AG04450 (cell line): Measurements from ENCODE around the gene KLHDC4. TPM values are rescaled to one million over a fixed set of nuclear protein-coding genes. Genes with fewer than 3 reads are reported as not detected.

Experiments
- CTCF ChIA-PET: fragments of 300-600, 350-600 bp; formaldehyde crosslinking; extraction: SDS; loops from one replicate; lab custom pipeline; 2022; ENCODE audit warnings: antibody characterized with exemption, inconsistent platforms; lab: Charles Lee
- POLR2A ChIA-PET: fragments of 350-600 bp; formaldehyde crosslinking; extraction: SDS; loops from one replicate; lab custom pipeline; 2021; ENCODE audit warnings: antibody characterized with exemption, inconsistent platforms; lab: Yijun Ruan, JAX
- DNase-seq: peaks from one replicate; pipeline ENCODE4 v3.0.0-alpha.2; 2011; ENCODE audit warnings: low read depth, low spot score
- H3K27ac ChIP-seq: one replicate; pipeline ENCODE4 v1.5.1; 2012; ENCODE audit warnings: low read depth, low read length, control low read depth
- H3K27me3 ChIP-seq: one replicate; pipeline ENCODE4 v1.6.0; 2012; ENCODE audit warnings: low read length; ENCODE audit not compliant: control insufficient read depth, insufficient read depth
- H3K4me3 ChIP-seq: 2 replicates; pipeline ENCODE4 v1.5.1; 2011; ENCODE audit warnings: mild to moderate bottlenecking, low read depth, low read length, control low read depth
- H3K9me3 ChIP-seq: 2 replicates; pipeline ENCODE4 v1.5.1; 2012; ENCODE audit warnings: low read length; ENCODE audit not compliant: control insufficient read depth, insufficient read depth
- polyA plus RNA-seq: library from polyadenylated mRNA; depleted of rRNA; stranded (reverse); fragments of >200 nt; gene quantifications from 2 replicates; pipeline ENCODE4 v1.2.3, GENCODE V29; 2011
- TF ChIP-seq, protein P1 (sequence below): IDR thresholded peaks from 2 replicates; pipeline ENCODE4 v1.5.1; 2011; ENCODE audit warnings: low read depth, low read length, control low read depth, inconsistent platforms

KLHDC4 gene
- polyA plus RNA-seq, 1 experiment: 9.9 TPM

DNA sequence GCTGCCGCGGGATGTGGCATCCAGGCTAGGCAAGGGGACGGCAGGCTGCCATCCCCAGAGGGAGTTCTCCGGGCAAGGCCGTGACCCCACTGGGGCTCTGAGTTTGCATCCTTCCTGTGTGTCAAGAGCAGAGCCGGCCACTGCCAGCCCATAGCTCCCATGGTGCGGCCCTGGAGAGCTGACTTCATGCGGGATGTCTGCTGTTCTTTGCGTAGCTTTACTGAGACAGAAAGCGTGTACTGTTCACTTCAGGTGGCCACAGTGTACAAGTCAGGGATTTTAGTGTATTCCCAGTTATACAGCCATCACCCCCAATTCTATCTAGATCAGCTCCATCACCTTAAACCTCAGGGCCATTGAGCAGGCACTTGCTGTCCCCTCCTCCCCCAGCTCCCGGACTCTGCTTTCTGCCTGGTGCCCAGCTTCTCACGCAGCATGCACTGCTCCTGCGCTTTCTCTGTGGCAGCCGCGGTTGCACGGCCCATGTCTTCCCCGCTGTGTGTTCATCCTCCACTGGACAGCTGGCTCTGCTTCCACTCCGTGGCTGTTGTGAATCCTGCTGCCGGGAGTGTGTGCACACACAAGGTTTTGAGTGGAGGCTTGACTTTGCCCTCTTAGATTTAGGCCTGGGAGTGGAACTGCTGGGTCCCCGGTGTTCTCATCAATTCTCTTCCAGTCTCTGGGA lies 71.2 kb downstream of the KLHDC4 start:
- Histone ChIP-seq H3K27ac (no peak overlapping the region), H3K4me3 (no peak overlapping the region), H3K9me3 (peaks cover 4% of the 10 kb centered on the region; the same call in 1 of the 2 replicates), H3K27me3 (peaks cover 3% of the 10 kb centered on the region)
- DNase-seq: no peak
- POLR2A ChIA-PET: interaction anchor here (0.6 kb wide), 1 partner anchor 257 kb away, joined by 7 read pairs; the partner anchor contains the start of gene BANP
- TF ChIP-seq, protein P1, sequence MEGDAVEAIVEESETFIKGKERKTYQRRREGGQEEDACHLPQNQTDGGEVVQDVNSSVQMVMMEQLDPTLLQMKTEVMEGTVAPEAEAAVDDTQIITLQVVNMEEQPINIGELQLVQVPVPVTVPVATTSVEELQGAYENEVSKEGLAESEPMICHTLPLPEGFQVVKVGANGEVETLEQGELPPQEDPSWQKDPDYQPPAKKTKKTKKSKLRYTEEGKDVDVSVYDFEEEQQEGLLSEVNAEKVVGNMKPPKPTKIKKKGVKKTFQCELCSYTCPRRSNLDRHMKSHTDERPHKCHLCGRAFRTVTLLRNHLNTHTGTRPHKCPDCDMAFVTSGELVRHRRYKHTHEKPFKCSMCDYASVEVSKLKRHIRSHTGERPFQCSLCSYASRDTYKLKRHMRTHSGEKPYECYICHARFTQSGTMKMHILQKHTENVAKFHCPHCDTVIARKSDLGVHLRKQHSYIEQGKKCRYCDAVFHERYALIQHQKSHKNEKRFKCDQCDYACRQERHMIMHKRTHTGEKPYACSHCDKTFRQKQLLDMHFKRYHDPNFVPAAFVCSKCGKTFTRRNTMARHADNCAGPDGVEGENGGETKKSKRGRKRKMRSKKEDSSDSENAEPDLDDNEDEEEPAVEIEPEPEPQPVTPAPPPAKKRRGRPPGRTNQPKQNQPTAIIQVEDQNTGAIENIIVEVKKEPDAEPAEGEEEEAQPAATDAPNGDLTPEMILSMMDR: no peak
- CTCF ChIA-PET: interaction anchor here (0.6 kb wide), 1 partner anchor 85 kb away, joined by 3 read pairs; no protein-coding TSS in a partner anchor

DNA sequence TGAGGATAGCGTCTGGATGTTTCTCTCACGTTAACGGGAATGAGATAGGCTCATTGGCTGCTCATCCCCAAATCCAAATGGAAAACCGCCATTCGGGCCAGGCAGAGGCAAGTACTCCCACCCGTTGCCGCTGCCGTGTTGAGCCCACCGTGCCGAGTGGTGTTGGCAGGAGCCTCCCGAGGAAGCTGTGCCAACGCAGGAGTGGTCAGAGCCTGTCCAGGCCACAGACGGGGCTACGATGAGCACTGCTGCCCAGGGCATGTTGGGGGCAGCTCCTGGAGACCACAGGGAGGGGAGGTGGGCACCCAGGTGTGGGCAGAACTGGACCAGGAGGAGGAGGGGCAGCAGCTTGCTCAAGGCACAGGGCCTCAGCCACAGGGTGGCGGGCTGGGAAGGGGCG lies 72.0 kb downstream of the KLHDC4 start:
- Histone ChIP-seq H3K27me3 (peaks cover 5% of the 10 kb centered on the region), H3K9me3 (peaks cover 4% of the 10 kb centered on the region; the same call in 1 of the 2 replicates), H3K27ac (no peak overlapping the region), H3K4me3 (no peak overlapping the region)
- CTCF ChIA-PET: no interaction called here
- no peak for DNase-seq
- POLR2A ChIA-PET: no interaction called here
- TF ChIP-seq, protein P1: no peak

DNA sequence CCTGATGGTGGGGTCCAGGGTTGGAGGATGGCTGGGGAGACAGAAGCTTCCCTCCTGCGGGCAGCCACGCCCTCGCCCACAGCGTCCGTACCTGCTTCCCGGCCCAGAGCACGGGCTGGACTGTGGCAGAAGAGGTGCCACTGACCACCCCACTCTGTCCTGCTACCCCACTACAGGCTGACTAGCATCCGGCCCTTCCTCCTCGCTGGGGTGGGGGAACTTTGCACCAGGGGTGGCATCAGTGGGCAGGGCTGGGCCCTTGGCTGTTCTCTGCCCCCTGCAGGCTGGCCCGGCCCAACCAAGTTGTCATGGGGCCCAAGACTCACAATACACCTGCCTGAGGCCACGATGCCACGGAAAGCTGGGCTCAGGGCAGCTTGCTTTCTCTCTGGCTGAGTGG lies 73.0 kb downstream of the KLHDC4 start:
- CTCF ChIA-PET: no interaction called here
- TF ChIP-seq, protein P1: no peak

DNA sequence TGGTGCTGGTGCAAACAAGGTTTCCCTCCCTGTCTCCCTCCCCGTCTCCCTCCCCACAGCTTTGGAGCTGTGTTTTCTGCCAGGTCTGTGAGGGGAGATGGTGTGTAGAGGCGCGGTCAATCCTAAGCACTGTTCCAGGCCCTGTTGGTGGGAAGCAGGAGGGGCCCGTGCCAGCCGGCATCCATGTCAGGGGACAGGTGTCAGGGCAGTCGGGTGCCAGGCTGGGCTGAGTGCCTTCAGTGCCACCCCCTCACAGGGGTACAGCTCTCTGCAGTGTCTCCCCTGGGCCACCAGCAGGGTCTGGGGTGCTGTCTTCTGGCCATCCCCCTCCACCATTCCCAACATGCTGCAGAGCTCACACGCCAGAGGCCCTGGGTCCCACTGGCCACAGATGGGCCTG lies 73.6 kb downstream of the KLHDC4 start:
- Histone ChIP-seq H3K4me3 (no peak overlapping the region), H3K9me3 (peaks cover 4% of the 10 kb centered on the region; the same call in 1 of the 2 replicates), H3K27ac (no peak overlapping the region), H3K27me3 (peaks cover 9% of the 10 kb centered on the region)
- ChIA-PET CTCF (no interaction called here), POLR2A (interaction anchor here (0.9 kb wide), 1 partner anchor 179 kb away, joined by 6 read pairs; no protein-coding TSS in a partner anchor)
- TF ChIP-seq, protein P1: no peak
- DNase-seq: no peak

More for the DNA sequence above, 73.0 kb downstream of the KLHDC4 start:
- no peak overlapping the region for H3K4me3 ChIP-seq
- DNase-seq: no peak
- no peak overlapping the region for H3K27ac ChIP-seq
- peaks cover 9% of the 10 kb centered on the region for H3K27me3 ChIP-seq
- peaks cover 4% of the 10 kb centered on the region; the same call in 1 of the 2 replicates for H3K9me3 ChIP-seq
- POLR2A ChIA-PET: interaction anchor here (0.9 kb wide), 1 partner anchor 179 kb away, joined by 6 read pairs; no protein-coding TSS in a partner anchor

DNA sequence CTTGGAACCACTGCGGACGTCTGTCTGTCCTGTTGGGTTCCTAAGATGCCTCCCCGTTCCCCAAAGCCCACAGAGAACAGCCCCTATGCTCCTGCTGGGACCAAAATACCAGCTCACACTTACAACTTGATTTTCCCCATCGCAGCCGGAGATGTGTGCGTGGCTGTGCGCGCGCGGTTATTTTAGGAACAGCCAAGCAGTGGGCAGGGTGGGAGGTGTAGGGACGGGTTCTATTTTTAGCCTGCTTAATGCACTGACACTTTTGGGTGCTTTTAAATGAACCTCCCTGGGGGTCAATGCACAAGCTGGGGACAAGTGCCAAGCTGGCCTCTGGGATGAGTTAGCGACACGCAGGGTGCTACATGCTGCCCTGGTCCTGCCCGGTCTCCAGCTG lies 74.1 kb downstream of the KLHDC4 start:
- H3K27me3 ChIP-seq: peaks cover 11% of the 10 kb centered on the region
- ChIA-PET POLR2A (no interaction called here), CTCF (no interaction called here)
- peaks cover 4% of the 10 kb centered on the region; the same call in 1 of the 2 replicates for H3K9me3 ChIP-seq
- TF ChIP-seq, protein P1: no peak
- H3K27ac ChIP-seq: no peak overlapping the region
- no peak for DNase-seq
- H3K4me3 ChIP-seq: no peak overlapping the region
